ENCODE data around the gene MRPL54. TPM values are rescaled to one million over a fixed set of nuclear protein-coding genes. Genes with fewer than 3 reads are reported as not detected.

The MRPL54 gene
- total and polyA plus RNA-seq, 2 experiments from 2014 or later: 29.7 to 89.9 TPM

- no peak for TF ChIP-seq ZNF462 (CRISPR knock-in tag; IDR thresholded peaks at IDR 0.05)
- TF ChIP-seq REST (IDR thresholded peaks at IDR 0.05; ENCODE audit: unreplicated experiment): no peak
Observed at GRCh38 chr19:3732108-3732507, 30.4 kb upstream of the MRPL54 start (continued).

- no peak overlapping the region for H3K4me2 ChIP-seq
- no peaks in the 10 kb centered on the region for H3K9me2 ChIP-seq (ENCODE audit: insufficient read depth)
- H4K20me1 ChIP-seq (replicated peaks; ENCODE audit: insufficient read depth): no peaks in the 10 kb centered on the region
- DNase-seq (ENCODE audit: low spot score) (no peak), ATAC-seq (no peak)
- H3F3A ChIP-seq (replicated peaks; ENCODE audit: low read depth): no peaks in the 10 kb centered on the region
- H3K27me3 ChIP-seq (ENCODE audit: insufficient read depth): no peaks in the 10 kb centered on the region
- Mint-ChIP-seq H3K4me3 (no peak overlapping the region), H3K27me3 (ENCODE audit: insufficient read depth, low read depth, poor library complexity) (peaks cover 13% of the 10 kb centered on the region), H3K9me3 (no peaks in the 10 kb centered on the region), H3K27ac (no peak overlapping the region), H3K4me1 (no peaks in the 10 kb centered on the region; the same call in 2 of the 3 replicates), H3K36me3 (ENCODE audit: low read depth) (0 out of 3 replicates have a peak, but pooled peaks cover 3% of the 10 kb centered on the region)
- no peaks in the 10 kb centered on the region for H3K79me2 ChIP-seq (replicated peaks; ENCODE audit: insufficient read depth)
- H3K4me3 ChIP-seq: no peak overlapping the region
- no peak overlapping the region for H3K27ac ChIP-seq (ENCODE audit: low read depth)
- H3K36me3 ChIP-seq (ENCODE audit: insufficient read depth): peaks cover 4% of the 10 kb centered on the region; the same call in 1 of the 2 replicates
- no peaks in the 10 kb centered on the region for H3K4me1 ChIP-seq (ENCODE audit: insufficient read depth)
- H2AFZ ChIP-seq: no peak overlapping the region
- TF ChIP-seq STAT1 (IDR thresholded peaks at IDR 0.05; ENCODE audit: unreplicated experiment) (no peak), POLR2AphosphoS5 (IDR thresholded peaks at IDR 0.05; ENCODE audit: low read depth) (no peak), JUNB (IDR thresholded peaks at IDR 0.05; ENCODE audit: unreplicated experiment) (no peak), ZNF331 (CRISPR knock-in tag; IDR thresholded peaks at IDR 0.05; ENCODE audit: low read depth) (no peak), CTCF (conservative IDR thresholded peaks at IDR 0.05; ENCODE audit: low read depth in 2 of 2) (no peak), CREB1 (CRISPR knock-in tag; IDR thresholded peaks at IDR 0.05; ENCODE audit: low read depth) (no peak), EZH2 (IDR thresholded peaks at IDR 0.05; ENCODE audit: low read depth, unreplicated experiment) (no peak)
Observed at GRCh38 chr19:3733549-3734309, 28.8 kb upstream of the MRPL54 start.
